Esophagus squamous epithelium (tissue), 4 donors: ENCODE results near the gene GABBR2.

Experiments
- POLR2A ChIP-seq, 4 donors: fragments of 450-650 bp; IDR thresholded peaks; one replicate each; pipeline ENCODE4 v1.6.1; 2017; ENCODE audit warnings: antibody characterized with exemption in 4 of 4, mild to moderate bottlenecking in 4 of 4, moderate library complexity in 3 of 4
- TF ChIP-seq, protein P1 (sequence below), 6 experiments: fragments of 450-650 bp in 4 of 6; fragments of 200-600 bp in 2 of 6; sonication (generic) in 2 of 6; IDR thresholded peaks; one replicate each; pipeline ENCODE4 v1.5.1; 2016 to 2019; ENCODE audit warnings: antibody characterized with exemption in 6 of 6, mild to moderate bottlenecking in 4 of 6, moderate library complexity in 4 of 6

DNA sequence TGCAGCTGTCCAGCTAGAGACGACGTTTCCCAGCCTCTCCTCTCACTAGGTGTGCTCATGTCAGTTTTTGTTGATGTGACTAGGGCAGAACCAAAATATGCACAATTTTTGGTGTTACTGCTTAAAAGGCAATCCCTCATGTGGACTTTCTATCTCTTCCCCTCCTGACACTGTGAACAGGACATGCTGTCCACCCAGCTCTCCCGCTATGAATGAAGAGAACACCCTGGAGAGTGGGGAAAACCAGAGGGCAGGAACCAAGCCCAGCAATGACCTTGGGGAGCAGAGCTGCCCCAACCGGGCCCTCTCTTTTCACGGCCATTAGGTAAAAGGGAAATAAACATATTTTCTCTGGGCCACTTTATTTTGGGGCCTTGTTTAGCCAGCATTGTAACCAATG is 406.6 kb downstream of the GABBR2 start:
- TF ChIP-seq, protein P1, sequence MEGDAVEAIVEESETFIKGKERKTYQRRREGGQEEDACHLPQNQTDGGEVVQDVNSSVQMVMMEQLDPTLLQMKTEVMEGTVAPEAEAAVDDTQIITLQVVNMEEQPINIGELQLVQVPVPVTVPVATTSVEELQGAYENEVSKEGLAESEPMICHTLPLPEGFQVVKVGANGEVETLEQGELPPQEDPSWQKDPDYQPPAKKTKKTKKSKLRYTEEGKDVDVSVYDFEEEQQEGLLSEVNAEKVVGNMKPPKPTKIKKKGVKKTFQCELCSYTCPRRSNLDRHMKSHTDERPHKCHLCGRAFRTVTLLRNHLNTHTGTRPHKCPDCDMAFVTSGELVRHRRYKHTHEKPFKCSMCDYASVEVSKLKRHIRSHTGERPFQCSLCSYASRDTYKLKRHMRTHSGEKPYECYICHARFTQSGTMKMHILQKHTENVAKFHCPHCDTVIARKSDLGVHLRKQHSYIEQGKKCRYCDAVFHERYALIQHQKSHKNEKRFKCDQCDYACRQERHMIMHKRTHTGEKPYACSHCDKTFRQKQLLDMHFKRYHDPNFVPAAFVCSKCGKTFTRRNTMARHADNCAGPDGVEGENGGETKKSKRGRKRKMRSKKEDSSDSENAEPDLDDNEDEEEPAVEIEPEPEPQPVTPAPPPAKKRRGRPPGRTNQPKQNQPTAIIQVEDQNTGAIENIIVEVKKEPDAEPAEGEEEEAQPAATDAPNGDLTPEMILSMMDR (IDR thresholded peaks at IDR 0.05): no peak
- TF ChIP-seq POLR2A (IDR thresholded peaks at IDR 0.05): no peak
